Mesenchymal stem cell (in vitro differentiated cells and primary cell): ENCODE results near the gene ENDOD1.

Experiments
- DNase-seq: peaks from one replicate; pipeline ENCODE4 v3.0.0-alpha.2; 2013
- H2AFZ ChIP-seq: one replicate; pipeline ENCODE4 v1.6.1; 2013; ENCODE audit warnings: low read depth, mild to moderate bottlenecking, control low read depth, inconsistent platforms, low read length, moderate library complexity
- H2AK5ac ChIP-seq: 2 replicates; pipeline ENCODE4 v1.6.1; 2013; ENCODE audit warnings: low read length, moderate library complexity, mild to moderate bottlenecking, inconsistent platforms; ENCODE audit not compliant: severe bottlenecking
- H2BK120ac ChIP-seq: one replicate; pipeline ENCODE4 v1.6.1; 2013; ENCODE audit warnings: low read depth, mild to moderate bottlenecking, inconsistent platforms, low read length, moderate library complexity
- H2BK12ac ChIP-seq, 2 experiments: one replicate each; pipeline ENCODE4 v1.6.1; 2013; ENCODE audit warnings: inconsistent platforms in 2 of 2, low read length in 2 of 2, mild to moderate bottlenecking in 2 of 2, moderate library complexity in 2 of 2, control low read depth in 1 of 2
- H2BK15ac ChIP-seq: one replicate; pipeline ENCODE4 v1.6.1; 2013; ENCODE audit warnings: mild to moderate bottlenecking, low read depth, inconsistent platforms; ENCODE audit not compliant: poor library complexity, severe bottlenecking
- H2BK5ac ChIP-seq: 2 replicates; pipeline ENCODE4 v1.6.1; 2013; ENCODE audit warnings: low read depth, mild to moderate bottlenecking, low read length, control low read depth, inconsistent platforms; ENCODE audit not compliant: poor library complexity, severe bottlenecking
- H3K14ac ChIP-seq, 2 experiments: one replicate each; pipeline ENCODE4 v1.6.1; 2013; ENCODE audit warnings: inconsistent platforms in 2 of 2, low read length in 2 of 2, control low read depth in 1 of 2, mild to moderate bottlenecking in 1 of 2, moderate library complexity in 1 of 2
- H3K18ac ChIP-seq, 2 experiments: one replicate each; pipeline ENCODE4 v1.6.1; 2013; ENCODE audit warnings: inconsistent platforms in 2 of 2, low read length in 2 of 2, control low read depth in 1 of 2, low read depth in 1 of 2, mild to moderate bottlenecking in 1 of 2
- H3K23ac ChIP-seq, 2 experiments: one replicate each; pipeline ENCODE4 v1.6.1; 2013; ENCODE audit warnings: inconsistent platforms in 2 of 2, low read length in 2 of 2, mild to moderate bottlenecking in 2 of 2, moderate library complexity in 2 of 2, control low read depth in 1 of 2
- H3K27ac ChIP-seq: 2 replicates; pipeline ENCODE4 v1.5.1; 2013; ENCODE audit warnings: mild to moderate bottlenecking, moderate library complexity, low read length, control low read depth, inconsistent platforms; ENCODE audit not compliant: poor library complexity, severe bottlenecking
- H3K27me3 ChIP-seq, 2 experiments: 2 replicates each; pipeline versions ENCODE4 v1.6.1 to v1.7.0; 2013; ENCODE audit warnings: low read length in 2 of 2, mild to moderate bottlenecking in 2 of 2, moderate library complexity in 2 of 2, control low read depth in 1 of 2, inconsistent platforms in 1 of 2; ENCODE audit not compliant: control insufficient read depth in 1 of 2, insufficient read depth in 1 of 2
- H3K36me3 ChIP-seq, 2 experiments: 2 replicates each; pipeline versions ENCODE4 v1.6.1 to v1.7.0; 2013; ENCODE audit warnings: low read length in 2 of 2, control low read depth in 1 of 2, inconsistent platforms in 1 of 2, low read depth in 1 of 2, mild to moderate bottlenecking in 1 of 2; ENCODE audit not compliant: insufficient read depth in 2 of 2, control insufficient read depth in 1 of 2
- H3K4ac ChIP-seq, 2 experiments: one replicate each; pipeline ENCODE4 v1.6.1; 2013; ENCODE audit warnings: inconsistent platforms in 2 of 2, low read length in 2 of 2, mild to moderate bottlenecking in 2 of 2, moderate library complexity in 2 of 2, control low read depth in 1 of 2, low read depth in 1 of 2
- H3K4me1 ChIP-seq: 2 replicates; pipeline ENCODE4 v1.6.1; 2013; ENCODE audit warnings: low read depth, low read length, control low read depth; ENCODE audit not compliant: control insufficient read depth, insufficient read depth
- H3K4me2 ChIP-seq: 2 replicates; pipeline ENCODE4 v1.6.1; 2013; ENCODE audit warnings: low read length, mild to moderate bottlenecking, inconsistent platforms; ENCODE audit not compliant: poor library complexity, severe bottlenecking
- H3K4me3 ChIP-seq, 2 experiments: 2 replicates each; pipeline versions ENCODE4 v1.5.1 to v1.7.0; 2013; ENCODE audit warnings: low read length in 2 of 2, mild to moderate bottlenecking in 2 of 2, control low read depth in 1 of 2, low read depth in 1 of 2; ENCODE audit not compliant: insufficient read depth in 1 of 2
- H3K79me1 ChIP-seq: replicated peaks from 2 replicates; pipeline ENCODE4 v1.6.1; 2013; ENCODE audit warnings: mild to moderate bottlenecking, control low read depth, low read length, inconsistent platforms; ENCODE audit not compliant: poor library complexity, severe bottlenecking
- H3K9ac ChIP-seq: 2 replicates; pipeline ENCODE4 v1.7.0; 2013; ENCODE audit warnings: mild to moderate bottlenecking, low read length, moderate library complexity
- H3K9me3 ChIP-seq: 2 replicates; pipeline ENCODE4 v1.7.0; 2013; ENCODE audit warnings: mild to moderate bottlenecking, low read length; ENCODE audit not compliant: control insufficient read depth
- H4K8ac ChIP-seq: one replicate; pipeline ENCODE4 v1.6.1; 2013; ENCODE audit warnings: inconsistent platforms, mild to moderate bottlenecking, low read length, moderate library complexity
- H4K91ac ChIP-seq: one replicate; pipeline ENCODE4 v1.6.1; 2013; ENCODE audit warnings: mild to moderate bottlenecking, low read length, inconsistent platforms
- WGBS: methylation state at CpG from one replicate; pipeline ENCODE4 v1.1.7; 2013; ENCODE audit warnings: mixed read lengths; 5-methylcytosine and 5-hydroxymethylcytosine counted together

The ENDOD1 gene

DNA sequence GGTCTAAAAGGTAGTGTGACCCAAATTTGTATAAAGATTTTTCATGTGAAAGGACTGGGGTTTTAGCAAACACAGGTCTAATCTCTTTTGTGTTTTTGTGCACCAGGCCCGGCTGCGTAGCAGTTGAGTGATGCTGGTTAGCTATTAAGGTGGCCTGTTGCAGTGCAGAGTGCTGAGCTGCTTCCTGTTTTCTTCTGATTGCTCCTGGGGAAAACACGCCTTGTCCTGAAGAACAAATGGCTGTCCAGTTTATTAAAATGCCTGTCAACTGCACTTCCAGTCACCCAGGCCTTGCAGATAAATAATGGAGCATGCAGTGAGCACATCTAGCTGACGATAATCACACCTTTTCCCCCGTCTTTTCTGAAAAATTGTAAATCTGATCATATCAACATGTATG lies 21.1 kb upstream of the ENDOD1 start:
- H4K91ac ChIP-seq, result no peak overlapping the region
- H2BK15ac ChIP-seq, result no peak overlapping the region
- peak overlapping the region in 1 of 2 experiments; percentile 93 for H3K4me3 ChIP-seq
- H3K18ac ChIP-seq, result no peak overlapping the region
- H3K79me1 ChIP-seq, result peaks cover 3% of the 10 kb centered on the region
- H2AFZ ChIP-seq, result no peak overlapping the region
- no peaks in the 10 kb centered on the region for H3K4me1 ChIP-seq
- 0% methylated on average over 5 of the region's 5 CpGs for WGBS
- H3K14ac ChIP-seq, result no peak overlapping the region
- H3K27me3 ChIP-seq, result no peaks in the 10 kb centered on the region
- H2BK5ac ChIP-seq, result no peak overlapping the region
- H3K4me2 ChIP-seq, result peak overlapping the region; percentile 20
- DNase-seq, result peak; percentile 97
- H2AK5ac ChIP-seq, result no peak overlapping the region
- H3K36me3 ChIP-seq, result peaks cover 0 to 6% of the 10 kb centered on the region in 2 experiments
- peak overlapping the region; percentile 96 for H3K9ac ChIP-seq
- no peaks in the 10 kb centered on the region for H3K9me3 ChIP-seq
- no peak overlapping the region for H3K27ac ChIP-seq
- H2BK120ac ChIP-seq, result no peak overlapping the region
- no peak overlapping the region for H2BK12ac ChIP-seq
- no peak overlapping the region for H3K23ac ChIP-seq
- no peak overlapping the region for H4K8ac ChIP-seq
- no peak overlapping the region for H3K4ac ChIP-seq

- Histone ChIP-seq H3K18ac (no peak overlapping the region), H3K4me2 (no peak overlapping the region), H2BK120ac (no peak overlapping the region), H3K14ac (no peak overlapping the region), H3K4me1 (peaks cover 3% of the 10 kb centered on the region), H2AFZ (no peak overlapping the region), H3K9me3 (no peaks in the 10 kb centered on the region), H3K23ac (no peak overlapping the region), H4K91ac (no peak overlapping the region), H2AK5ac (no peak overlapping the region), H3K9ac (no peak overlapping the region), H3K27ac (no peak overlapping the region), H3K79me1 (peaks cover 3% of the 10 kb centered on the region), H2BK12ac (no peak overlapping the region), H2BK5ac (no peak overlapping the region), H3K36me3 (peaks cover 0 to 6% of the 10 kb centered on the region in 2 experiments), H3K4ac (no peak overlapping the region), H4K8ac (no peak overlapping the region), H2BK15ac (no peak overlapping the region), H3K4me3 (no peak overlapping the region), H3K27me3 (no peaks in the 10 kb centered on the region)
- no peak for DNase-seq
- WGBS, result 93% methylated on average over 1 of the region's 1 CpG
Measured at GRCh38 chr11:95070471-95070870, 19.2 kb upstream of the ENDOD1 start.

GRCh38 chr11:95072948-95073347 lies 16.7 kb upstream of the ENDOD1 start:
- H2BK15ac ChIP-seq, result no peak overlapping the region
- no peaks in the 10 kb centered on the region for H3K9me3 ChIP-seq
- no peaks in the 10 kb centered on the region for H3K27me3 ChIP-seq
- H2AFZ ChIP-seq, result no peak overlapping the region
- H3K18ac ChIP-seq, result no peak overlapping the region
- no peak overlapping the region for H2BK12ac ChIP-seq
- no peak overlapping the region for H2AK5ac ChIP-seq
- H3K27ac ChIP-seq, result no peak overlapping the region
- peaks cover 0 to 6% of the 10 kb centered on the region in 2 experiments for H3K36me3 ChIP-seq
- H3K79me1 ChIP-seq, result peaks cover 3% of the 10 kb centered on the region
- no peak overlapping the region for H3K4me3 ChIP-seq
- no peak overlapping the region for H3K4ac ChIP-seq
- peaks cover 3% of the 10 kb centered on the region for H3K4me1 ChIP-seq
- H4K8ac ChIP-seq, result no peak overlapping the region
- H3K4me2 ChIP-seq, result no peak overlapping the region
- H4K91ac ChIP-seq, result no peak overlapping the region
- H2BK120ac ChIP-seq, result no peak overlapping the region
- H3K9ac ChIP-seq, result no peak overlapping the region
- no peak overlapping the region for H3K23ac ChIP-seq
- no peak for DNase-seq
- H3K14ac ChIP-seq, result no peak overlapping the region
- H2BK5ac ChIP-seq, result no peak overlapping the region

- Histone ChIP-seq H3K9ac (no peak overlapping the region), H2BK5ac (no peak overlapping the region), H3K4me2 (no peak overlapping the region), H3K4me1 (peaks cover 3% of the 10 kb centered on the region), H4K8ac (peak overlapping the region; percentile 59), H2AFZ (no peak overlapping the region), H3K79me1 (peaks cover 3% of the 10 kb centered on the region), H3K27ac (no peak overlapping the region), H3K4me3 (no peak overlapping the region), H3K4ac (no peak overlapping the region), H3K9me3 (no peaks in the 10 kb centered on the region), H2BK12ac (peak overlapping the region; percentile 35 to 37), H2BK120ac (no peak overlapping the region), H3K14ac (peak overlapping the region in 1 of 2 experiments; percentile 29), H4K91ac (no peak overlapping the region), H2BK15ac (no peak overlapping the region), H3K27me3 (no peaks in the 10 kb centered on the region), H3K18ac (peak overlapping the region; percentile 13 to 69), H3K23ac (no peak overlapping the region), H2AK5ac (peak overlapping the region; percentile 35), H3K36me3 (peaks cover 0 to 6% of the 10 kb centered on the region in 2 experiments)
- 85% methylated on average over 7 of the region's 8 CpGs for WGBS
- no peak for DNase-seq
Measured at GRCh38 chr11:95074792-95075563, 14.7 kb upstream of the ENDOD1 start.
